Measurements from ENCODE around the gene TGM5.

DNA sequence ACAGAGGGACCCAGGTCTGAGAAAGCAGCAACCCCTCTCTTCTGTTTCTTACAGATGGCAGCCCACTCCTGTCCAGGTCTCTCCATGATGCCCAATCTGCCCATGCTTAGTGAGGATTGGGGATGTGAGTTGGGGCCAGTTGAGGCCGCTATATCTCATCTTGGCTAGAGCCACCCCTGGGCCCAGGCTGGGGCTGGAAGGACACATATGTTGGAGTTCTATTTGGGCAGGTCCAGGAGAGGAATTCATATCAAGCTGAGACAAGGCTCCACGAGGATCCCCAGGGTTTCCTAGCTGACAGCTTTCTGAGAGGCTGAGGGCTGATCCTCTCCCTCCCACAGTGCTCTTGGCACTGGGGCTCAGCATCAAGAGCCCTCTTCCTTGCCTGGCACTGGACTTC, 11.4 kb downstream of the TGM5 start:
- TF ChIP-seq, protein P1, sequence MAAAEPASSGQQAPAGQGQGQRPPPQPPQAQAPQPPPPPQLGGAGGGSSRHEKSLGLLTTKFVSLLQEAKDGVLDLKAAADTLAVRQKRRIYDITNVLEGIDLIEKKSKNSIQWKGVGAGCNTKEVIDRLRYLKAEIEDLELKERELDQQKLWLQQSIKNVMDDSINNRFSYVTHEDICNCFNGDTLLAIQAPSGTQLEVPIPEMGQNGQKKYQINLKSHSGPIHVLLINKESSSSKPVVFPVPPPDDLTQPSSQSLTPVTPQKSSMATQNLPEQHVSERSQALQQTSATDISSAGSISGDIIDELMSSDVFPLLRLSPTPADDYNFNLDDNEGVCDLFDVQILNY (CRISPR knock-in tag; IDR thresholded peaks at IDR 0.05), result no peak
- TF ChIP-seq, protein P2, sequence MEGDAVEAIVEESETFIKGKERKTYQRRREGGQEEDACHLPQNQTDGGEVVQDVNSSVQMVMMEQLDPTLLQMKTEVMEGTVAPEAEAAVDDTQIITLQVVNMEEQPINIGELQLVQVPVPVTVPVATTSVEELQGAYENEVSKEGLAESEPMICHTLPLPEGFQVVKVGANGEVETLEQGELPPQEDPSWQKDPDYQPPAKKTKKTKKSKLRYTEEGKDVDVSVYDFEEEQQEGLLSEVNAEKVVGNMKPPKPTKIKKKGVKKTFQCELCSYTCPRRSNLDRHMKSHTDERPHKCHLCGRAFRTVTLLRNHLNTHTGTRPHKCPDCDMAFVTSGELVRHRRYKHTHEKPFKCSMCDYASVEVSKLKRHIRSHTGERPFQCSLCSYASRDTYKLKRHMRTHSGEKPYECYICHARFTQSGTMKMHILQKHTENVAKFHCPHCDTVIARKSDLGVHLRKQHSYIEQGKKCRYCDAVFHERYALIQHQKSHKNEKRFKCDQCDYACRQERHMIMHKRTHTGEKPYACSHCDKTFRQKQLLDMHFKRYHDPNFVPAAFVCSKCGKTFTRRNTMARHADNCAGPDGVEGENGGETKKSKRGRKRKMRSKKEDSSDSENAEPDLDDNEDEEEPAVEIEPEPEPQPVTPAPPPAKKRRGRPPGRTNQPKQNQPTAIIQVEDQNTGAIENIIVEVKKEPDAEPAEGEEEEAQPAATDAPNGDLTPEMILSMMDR (IDR thresholded peaks at IDR 0.05), result no peak
- TF ChIP-seq CREB1 (CRISPR knock-in tag; IDR thresholded peaks at IDR 0.05), result no peak

All from WTC11 (cell line).